GM19023 (cell line): ENCODE data around the gene RINL.
"Not testable (repeated sequence)": the region's sequence is repeated elsewhere in the genome, so short reads cannot be mapped to it uniquely, and the experiment has no call there.

ENCODE experiments used
- ATAC-seq: cut with Tn5 transposase; IDR thresholded peaks from one replicate; pipeline ENCODE4 v1.9.1; 2021; ENCODE audit warnings: mild to moderate bottlenecking, moderate library complexity; ENCODE audit not compliant: unreplicated experiment

RINL gene

DNA sequence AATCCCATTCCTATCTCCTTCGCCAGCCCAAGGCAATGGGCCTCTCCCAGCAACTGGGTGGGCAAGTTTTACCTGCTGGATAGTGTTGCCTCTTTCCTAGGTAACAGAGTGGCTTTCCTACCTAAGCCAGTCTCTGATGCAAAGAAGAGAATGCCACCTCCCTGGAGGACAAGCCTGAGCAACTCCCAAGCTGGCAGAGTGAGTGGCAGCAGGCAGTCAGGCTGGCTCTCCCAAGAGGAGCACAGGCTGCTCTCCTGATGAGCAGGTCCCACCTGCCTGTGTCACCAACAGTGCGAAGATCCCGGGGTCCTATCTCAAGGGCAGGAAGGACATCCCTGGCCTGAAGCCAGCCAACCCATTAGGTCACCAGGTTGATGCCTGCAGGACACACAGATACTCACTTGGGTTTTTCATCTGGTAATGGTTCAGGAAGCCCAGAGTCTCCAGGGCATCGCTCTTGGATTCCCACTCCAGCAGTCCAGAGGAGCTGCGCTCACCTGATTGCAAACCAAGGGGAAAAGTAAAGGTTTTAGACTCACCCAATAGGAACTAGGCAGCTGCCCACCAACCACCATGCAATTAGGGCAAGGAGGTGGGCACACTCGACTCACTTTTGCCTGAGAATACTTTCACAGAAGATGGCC, 41.0 kb downstream of the RINL start:
- no peak for ATAC-seq

DNA sequence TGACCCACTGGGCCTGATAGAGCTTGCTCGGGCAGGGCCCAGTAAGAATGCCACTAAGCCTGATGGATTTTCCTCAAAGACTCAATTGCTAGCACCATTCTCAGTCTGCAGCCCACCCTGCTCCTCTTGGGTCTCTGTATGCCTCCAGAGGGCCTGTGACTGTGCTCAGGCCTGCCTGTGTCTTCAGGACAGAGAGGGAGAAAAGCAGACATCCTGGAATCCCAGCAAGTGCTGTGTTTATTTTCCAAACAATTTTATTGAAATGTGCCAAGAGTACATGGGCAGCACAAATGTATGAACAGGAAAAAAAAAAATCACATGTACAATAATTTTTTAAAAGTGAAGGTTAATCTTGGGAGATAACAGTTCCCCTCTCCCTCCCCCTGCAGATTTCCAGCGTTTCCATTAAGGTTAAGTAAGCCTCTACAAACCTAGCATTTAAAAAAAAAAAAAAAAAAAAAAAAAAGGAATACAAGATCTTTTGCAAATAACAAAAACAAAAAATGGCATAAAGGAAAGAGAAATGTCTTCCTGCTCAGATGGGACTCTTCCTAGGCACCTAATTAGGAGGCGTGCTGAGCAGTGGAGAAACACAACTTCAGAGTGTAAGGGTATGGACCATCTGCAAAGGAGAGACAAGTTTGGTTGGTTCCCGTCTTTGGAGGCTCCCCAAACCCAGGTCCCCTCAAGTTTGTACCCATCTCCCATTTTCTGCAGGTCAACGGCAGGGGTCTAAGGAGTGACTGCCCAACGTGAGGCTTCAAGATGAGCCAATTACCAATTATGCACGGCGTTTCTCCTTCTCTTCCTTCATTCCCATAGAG, 41.7 kb downstream of the RINL start:
- no peak for ATAC-seq

DNA sequence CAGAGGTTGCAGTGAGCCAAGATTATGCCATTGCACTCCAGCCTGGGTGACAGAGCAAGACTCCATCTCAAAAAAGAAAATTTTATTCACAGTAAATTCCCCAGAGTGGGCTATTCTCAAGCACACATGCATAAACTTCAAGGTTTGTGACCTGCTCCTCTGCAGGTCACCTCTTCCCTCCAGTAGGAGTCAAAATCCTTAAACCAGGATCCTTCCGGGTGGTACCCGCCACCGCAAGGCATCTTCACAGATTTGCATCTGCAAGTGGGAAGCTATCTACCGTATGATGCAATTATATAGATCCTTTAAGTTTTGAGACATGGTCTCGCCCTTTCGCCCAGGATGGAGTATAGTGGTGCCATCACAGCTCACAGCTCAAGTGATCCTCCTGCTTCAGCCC, 43.5 kb downstream of the RINL start:
- no peak for ATAC-seq

DNA sequence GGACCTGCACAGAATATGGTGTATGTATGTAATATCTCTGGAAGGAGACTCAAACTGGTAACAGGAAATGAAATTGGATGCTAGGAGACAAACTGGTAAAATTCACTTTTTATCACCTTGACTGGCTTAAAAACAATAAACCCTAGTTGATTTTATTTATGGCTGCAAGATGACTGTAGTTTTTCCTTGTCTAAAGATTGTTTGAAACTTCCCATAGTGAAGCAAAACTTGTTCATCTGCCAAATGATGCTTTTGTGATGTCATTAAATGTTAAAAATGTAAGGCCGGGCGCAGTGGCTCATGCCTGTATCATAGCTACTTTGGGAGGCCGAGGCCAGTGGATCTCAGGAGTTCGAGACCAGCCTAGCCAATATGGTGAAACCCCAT, 44.0 kb downstream of the RINL start:
- ATAC-seq: no peak

DNA sequence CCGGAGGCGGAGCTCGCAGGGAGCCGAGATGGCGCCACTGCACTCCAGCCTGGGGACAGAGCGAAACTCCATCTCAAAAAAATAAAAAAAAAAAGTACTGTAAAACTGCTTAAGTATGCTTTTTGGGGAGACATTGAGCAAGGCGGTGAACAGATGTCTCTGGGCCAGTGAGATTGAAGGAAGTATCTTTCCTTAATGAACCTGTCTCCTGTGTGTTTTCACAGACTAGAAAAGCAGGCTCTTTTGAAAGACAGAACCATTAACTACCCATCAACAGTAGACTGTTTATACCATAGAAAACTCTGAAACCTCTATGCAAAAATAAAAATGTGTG, 45.0 kb downstream of the RINL start:
- ATAC-seq: no peak

DNA sequence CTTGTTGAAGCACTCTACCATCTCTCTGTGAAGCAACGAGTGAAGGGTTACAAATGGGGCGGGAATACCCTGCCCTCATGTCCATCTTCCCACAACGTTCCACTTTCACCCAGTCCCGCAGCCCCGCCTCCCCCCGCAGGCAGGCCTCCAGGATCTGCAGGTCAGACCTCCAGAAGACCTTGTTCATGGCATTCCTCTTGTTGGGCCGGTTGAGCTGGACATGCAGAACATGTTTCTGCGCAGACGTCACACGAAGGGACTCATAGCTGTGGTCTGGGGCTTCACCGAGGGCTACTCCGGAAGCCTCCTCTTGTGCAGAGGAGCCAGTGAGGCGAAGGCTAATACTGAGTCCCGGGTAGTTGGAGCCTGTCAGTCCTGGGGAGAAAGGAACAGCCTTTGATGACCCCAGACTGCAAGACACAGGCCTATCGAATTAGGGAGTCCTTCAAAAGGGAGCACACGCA, 46.9 kb downstream of the RINL start:
- ATAC-seq: peak; percentile 54

DNA sequence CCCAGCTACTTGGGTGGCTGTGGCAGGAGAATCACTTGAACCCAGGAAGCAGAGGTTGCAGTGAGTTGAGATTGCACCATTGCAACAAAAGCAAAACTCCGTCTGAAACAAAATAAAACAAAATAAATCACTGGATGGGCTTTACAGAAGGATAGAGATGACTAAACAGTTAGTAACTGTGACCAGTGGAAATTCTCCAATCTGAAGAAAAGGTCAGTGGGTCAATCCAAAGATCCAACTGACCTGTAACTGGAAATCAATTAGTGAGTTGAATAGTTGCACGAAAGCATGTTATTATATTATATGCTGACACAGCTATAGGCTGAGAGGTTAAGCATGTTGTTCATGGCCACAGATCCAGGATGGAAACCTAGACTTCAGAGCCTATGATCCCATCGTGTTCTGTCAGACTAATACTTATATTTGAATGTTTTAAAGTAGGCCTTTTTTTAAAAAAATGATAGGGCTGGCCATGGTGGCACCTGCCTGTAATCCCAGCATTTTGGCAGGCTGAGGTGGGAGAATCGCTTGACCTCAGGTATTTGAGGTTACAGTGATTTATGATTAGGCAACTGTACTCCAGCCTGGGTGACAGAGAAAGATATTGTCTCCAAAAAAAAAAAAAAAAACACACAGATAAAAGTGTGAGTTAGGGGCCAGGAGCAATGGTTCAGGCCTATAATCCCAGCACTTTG, 47.9 kb downstream of the RINL start:
- no peak for ATAC-seq

DNA sequence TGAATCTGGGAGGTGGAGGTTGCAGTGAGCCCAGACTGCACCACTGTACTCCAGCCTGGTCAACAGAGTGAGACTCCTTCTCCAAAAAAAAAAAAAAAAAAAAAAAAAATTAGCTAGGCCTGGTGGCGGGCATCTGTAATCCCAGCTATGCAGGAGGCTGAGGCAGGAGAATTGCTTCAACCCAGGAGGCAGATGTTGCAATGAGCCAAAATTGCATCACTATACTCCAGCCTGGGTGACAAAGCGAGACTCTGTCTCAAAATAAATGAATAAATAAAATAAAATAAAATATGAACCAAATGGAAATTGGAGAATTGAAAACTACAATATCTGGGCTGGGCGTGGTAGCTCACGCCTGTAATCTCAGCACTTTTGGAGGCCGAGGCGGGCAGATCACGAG, 48.9 kb downstream of the RINL start:
- not testable (repeated sequence) for ATAC-seq

DNA sequence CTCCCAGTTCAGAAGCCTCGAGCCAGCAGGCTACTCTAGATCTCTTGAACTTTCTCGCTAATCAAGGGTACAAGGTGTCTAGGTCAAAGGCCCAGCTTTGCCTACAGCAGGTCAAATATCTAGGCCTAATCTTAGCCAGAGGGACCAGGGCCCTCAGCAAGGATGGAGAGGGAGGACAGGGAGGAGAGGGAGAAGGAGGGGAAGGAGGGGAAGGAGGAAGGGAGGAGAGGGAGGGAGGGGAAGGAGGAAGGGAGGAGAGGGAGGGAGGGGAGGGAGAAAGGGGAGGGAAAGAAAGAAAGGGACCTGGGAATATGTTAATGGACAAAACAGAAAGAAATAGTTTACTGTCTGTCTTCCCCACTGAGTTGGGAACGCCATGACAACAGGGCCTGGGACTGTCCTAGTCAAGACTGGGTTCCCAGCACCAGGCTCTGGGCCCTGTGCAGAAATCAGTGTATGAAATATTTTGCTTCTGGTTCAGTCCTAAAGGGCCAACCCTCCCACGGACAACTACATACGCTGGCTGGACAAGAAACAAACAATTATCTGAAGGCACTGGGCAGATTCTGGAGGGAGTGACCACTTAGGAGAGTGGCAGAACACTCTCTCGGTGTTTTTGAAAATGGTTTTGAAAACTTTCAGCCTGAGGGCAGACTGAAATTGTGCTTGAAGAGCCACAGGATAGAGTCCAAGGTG, 51.1 kb downstream of the RINL start:
- no peak for ATAC-seq

DNA sequence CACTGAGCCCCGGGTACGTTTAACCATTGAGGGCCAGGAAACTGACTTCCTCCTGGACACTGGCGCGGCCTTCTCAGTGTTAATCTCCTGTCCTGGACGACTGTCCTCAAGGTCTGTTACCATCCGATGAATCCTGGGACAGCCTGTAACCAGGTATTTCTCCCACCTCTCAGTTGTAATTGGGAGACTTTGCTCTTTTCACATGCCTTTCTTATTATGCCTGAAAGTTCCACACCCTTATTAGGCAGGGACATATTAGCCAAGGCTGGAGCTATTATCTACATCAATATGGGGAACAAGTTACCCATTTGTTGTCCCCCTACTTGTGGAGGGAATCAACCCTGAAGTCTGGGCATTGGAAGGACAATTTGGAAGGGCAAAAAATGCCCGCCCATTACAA, 52.1 kb downstream of the RINL start:
- ATAC-seq: not testable (repeated sequence)

DNA sequence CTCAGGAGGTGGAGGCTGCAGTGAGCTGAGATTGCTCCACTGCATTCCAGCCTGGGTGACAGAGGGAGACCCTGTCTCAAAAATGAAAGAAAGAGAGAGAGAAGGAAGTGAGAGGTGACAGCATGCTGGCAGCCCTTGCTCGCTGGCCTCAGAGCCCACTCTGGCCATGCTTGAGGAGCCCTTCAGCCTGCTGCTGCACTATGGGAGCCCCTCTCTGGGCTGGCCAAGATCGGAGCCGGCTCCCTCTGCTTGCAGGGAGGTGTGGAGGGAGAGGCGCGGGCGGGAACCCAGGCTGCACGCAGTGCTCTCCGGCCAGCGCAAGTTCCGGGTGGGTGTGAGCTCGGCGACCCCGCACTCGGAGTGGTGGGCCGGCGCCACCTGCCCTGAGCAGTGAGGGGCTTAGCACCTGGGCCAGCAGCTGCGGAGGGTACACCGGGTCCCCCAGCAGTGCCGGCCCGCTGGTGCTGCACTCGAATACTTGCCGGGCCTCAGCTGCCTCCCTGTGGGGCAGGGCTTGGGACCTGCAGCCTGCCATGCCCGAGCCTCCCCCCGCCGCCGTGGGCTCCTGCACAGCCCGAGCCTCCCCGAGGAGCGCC, 56.7 kb downstream of the RINL start:
- ATAC-seq: not testable (repeated sequence)

DNA sequence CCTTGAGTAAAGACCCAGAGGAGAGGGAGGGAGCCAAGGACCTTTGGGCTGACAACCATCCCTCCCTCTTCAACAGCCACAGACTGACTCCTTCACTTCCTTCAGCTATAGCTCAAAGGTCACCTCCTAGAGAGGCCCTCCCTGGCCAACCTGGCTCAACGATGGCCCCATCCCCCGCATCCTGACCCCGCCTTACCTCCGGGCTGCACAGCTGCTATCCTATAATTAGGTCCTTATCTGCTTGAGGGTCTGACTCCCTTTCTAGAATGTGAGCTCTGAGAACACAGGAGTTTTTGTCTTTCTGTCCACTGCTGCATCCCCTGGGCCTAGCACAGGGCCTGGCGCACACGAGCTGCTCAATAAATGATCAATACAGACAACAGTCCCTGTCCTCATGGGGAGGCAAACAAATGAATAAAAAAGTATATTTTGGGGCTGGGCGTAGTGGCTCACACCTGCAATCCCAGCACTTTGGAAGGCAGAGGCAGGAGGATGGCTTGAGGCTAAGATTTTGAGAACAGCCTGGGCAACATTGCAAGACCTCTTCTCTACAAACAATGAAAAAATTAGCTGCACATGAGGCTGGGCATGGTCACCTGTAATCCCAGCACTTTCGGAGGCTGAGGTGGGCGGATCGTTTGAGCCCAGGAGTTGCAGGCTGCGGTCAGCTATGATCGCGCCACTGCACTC, 58.7 kb downstream of the RINL start:
- ATAC-seq: no peak
